Posterior vena cava (tissue), 2 donors: ENCODE results near the gene SON. TPM values are rescaled to one million over a fixed set of nuclear protein-coding genes. Genes with fewer than 3 reads are reported as not detected.
"Not testable (repeated sequence)": the region's sequence is repeated elsewhere in the genome, so short reads cannot be mapped to it uniquely, and the experiment has no call there.

Experiments used
- DNase-seq: peaks from one replicate; pipeline ENCODE4 v3.0.0-alpha.2; 2020; ENCODE audit warnings: low spot score
- intact Hi-C, 2 donors: fragments of 100-400 bp; cut with DNase I; formaldehyde crosslinking; loops; one replicate each; pipeline versions ENCODE4 v1.14.1 to v1.14.2; 2022 to 2023
- total RNA-seq, 2 donors: library from RNA; stranded (reverse); fragmentation: NEBNext Ultra II Directional; extraction: Animal tissue kit (Norgen Biotek cat#: 25700); gene quantifications; one replicate each; pipeline ENCODE4 v1.2.1, GENCODE V29; 2021
- donor health status: DM: yes; HTN: yes; CAD: no.
- donor health status: DM: yes; HTN: yes; CAD: no.

The SON gene
- total RNA-seq, 2 donors from 2014 or later: 220 to 221 TPM

GRCh38 chr21:33560965-33561364, 18.1 kb downstream of the SON start:
- intact Hi-C loops: no loop called here

GRCh38 chr21:33561373-33561772, 18.5 kb downstream of the SON start:
- DNase-seq: no peak
- intact Hi-C loops: no loop called here

More at GRCh38 chr21:33560965-33561364, 18.1 kb downstream of the SON start:
- no peak for DNase-seq

GRCh38 chr21:33562389-33562788, 19.6 kb downstream of the SON start:
- DNase-seq: no peak
- intact Hi-C loops: no loop called here

GRCh38 chr21:33566514-33566913, 23.7 kb downstream of the SON start:
- intact Hi-C loops: no loop called here
- DNase-seq: no peak

- intact Hi-C loops: no loop called here
- DNase-seq: no peak
Measured at GRCh38 chr21:33567914-33568313, 25.1 kb downstream of the SON start.

DNA sequence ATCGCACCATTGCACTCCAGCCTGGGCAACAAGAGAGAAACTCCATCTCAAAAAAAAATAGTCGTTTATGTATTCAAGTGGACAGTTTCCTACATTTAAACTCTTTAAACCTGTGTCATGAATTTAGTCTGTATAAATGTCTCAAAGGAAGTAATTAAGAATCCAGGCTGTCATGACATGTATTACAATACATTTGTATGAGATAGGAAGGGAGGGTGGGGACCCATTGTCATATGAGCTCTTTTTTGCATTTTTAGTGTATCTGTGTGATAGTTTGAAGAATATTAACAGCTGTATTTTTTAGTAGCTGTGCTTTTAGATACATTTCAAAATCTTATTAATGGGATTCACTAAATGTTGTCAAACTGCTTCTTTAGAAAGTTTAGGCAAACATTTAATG, 25.6 kb downstream of the SON start:
- intact Hi-C loops: no loop called here
- no peak for DNase-seq

GRCh38 chr21:33569991-33570390, 27.2 kb downstream of the SON start:
- intact Hi-C loops: no loop called here
- DNase-seq: no peak

DNA sequence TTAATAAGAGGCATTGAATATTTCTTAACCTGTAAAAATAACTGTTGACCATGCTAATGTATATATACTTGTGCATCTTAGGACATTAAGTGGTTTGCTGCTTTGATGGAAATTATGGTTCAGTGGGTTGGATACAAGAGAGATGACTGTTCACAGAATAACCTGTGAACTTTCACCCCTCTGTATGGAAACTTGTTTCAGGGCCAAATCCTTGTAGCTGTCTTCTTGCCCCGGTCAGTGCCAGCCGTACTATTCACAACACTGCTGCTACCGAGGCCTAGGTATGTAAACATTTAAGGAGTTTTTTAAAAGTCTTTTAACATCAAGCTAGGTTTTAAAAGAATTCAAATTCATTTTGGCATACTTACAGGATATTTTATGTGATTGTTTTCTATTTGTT, 29.5 kb downstream of the SON start:
- intact Hi-C loops: no loop called here
- DNase-seq: no peak

GRCh38 chr21:33576741-33577141, 33.9 kb downstream of the SON start:
- intact Hi-C loops, DNase-seq: not testable (repeated sequence)

- no peak for DNase-seq
Measured at GRCh38 chr21:33578214-33578613, 35.4 kb downstream of the SON start.

DNA sequence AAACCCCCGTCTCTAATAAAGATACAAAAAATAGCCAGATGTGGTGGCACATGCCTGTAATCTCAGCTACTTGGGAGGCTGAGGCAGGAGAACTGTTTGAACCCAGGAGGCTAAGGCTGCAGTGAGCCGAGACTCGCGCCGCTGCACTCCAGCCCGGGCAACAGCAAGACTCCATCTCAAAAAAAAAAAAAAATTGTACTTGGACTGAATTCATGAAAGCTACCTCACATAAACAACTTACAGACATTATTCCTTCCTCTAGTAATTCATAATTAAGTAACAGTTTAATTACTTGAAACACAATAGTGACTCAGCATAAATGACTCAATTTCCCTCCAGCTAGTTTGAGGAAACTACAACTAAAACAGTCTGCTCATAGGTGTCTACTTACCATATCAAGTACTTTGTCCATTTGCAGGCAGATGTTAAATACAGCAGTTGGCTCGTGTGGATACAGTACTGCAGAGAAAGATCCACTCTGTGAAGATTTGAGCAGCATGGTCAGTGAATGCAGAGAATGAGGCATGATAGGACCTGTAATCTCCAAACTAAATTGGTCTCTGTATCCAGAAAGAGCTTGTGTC, 36.2 kb downstream of the SON start:
- no peak for DNase-seq
- intact Hi-C loops: no loop called here

More at GRCh38 chr21:33578214-33578613, 35.4 kb downstream of the SON start:
- intact Hi-C loops: no loop called here

DNA sequence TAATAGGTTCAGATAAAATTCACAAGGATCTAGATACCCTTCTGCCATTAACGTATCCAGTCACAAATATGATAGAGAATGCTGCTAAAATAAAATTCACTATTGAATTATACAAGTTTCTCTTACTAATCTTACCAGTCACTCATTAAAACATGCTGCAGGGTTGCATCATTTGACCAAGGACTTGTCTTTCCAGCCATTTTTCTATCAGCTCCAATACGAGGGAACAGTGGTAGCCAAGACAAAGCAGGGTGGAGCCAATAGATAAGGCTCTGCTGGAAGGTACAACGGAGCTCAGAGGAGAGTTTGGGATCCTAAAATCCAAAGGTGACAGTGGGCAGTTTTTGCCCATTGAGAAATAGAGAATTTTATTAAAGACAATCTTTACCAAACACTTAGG, 41.6 kb downstream of the SON start:
- no peak for DNase-seq
- intact Hi-C loops: no loop called here

GRCh38 chr21:33586927-33587326, 44.1 kb downstream of the SON start:
- intact Hi-C loops: no loop called here

GRCh38 chr21:33587792-33588484, 45.1 kb downstream of the SON start:
- peak; percentile 82 for DNase-seq
- intact Hi-C loops: no loop called here

More at GRCh38 chr21:33586927-33587326, 44.1 kb downstream of the SON start:
- no peak for DNase-seq

GRCh38 chr21:33588485-33589335, 45.9 kb downstream of the SON start, which contains the start of gene DONSON:
DONSON (minus strand) TSS chr21:33588684; CDS start chr21:33588641, 43 bp downstream.
- intact Hi-C loops: no loop called here
- DNase-seq: peak; percentile 97

- intact Hi-C loops: no loop called here
- no peak for DNase-seq
Measured at GRCh38 chr21:33598051-33598450, 55.2 kb downstream of the SON start.

GRCh38 chr21:33608559-33608958, 65.7 kb downstream of the SON start:
- DNase-seq: no peak
- intact Hi-C loops: no loop called here

GRCh38 chr21:33611006-33611744, 68.3 kb downstream of the SON start:
- intact Hi-C loops: no loop called here
- no peak for DNase-seq

GRCh38 chr21:33617565-33617964, 74.7 kb downstream of the SON start:
- intact Hi-C loops: not testable (repeated sequence)

More at GRCh38 chr21:33617565-33617964, 74.7 kb downstream of the SON start:
- DNase-seq: not testable (repeated sequence)
